Stomach (tissue), 19 donors: ENCODE data around the gene LCN6. TPM values are rescaled to one million over a fixed set of nuclear protein-coding genes. Genes with fewer than 3 reads are reported as not detected.
A peak's percentile ranks its signal among the peaks of the same experiment; 100 is the strongest.
"Not testable (repeated sequence)": the region's sequence is repeated elsewhere in the genome, so short reads cannot be mapped to it uniquely, and the experiment has no call there.

Experiments
- DNase-seq, 2 donors: peaks; one replicate each; pipeline versions ENCODE4 v3.0.0 to v3.0.0-alpha.2; 2013 to 2019
- H3K27ac ChIP-seq, 5 donors: fragments of 200-600 bp in 4 of 5; sonication (generic) in 4 of 5; one replicate each; pipeline ENCODE4 v1.5.1; 2013 to 2019; ENCODE audit warnings: mild to moderate bottlenecking in 1 of 5, moderate library complexity in 1 of 5
- H3K27me3 ChIP-seq, 3 donors: fragments of 200-600 bp; sonication (generic); one replicate each; pipeline ENCODE4 v1.5.1; 2017 to 2019; ENCODE audit warnings: mixed run types in 1 of 3
- H3K36me3 ChIP-seq, 4 donors: fragments of 200-600 bp; sonication (generic); 1 replicate in 3 of 4; 2 replicates in 1 of 4; pipeline ENCODE4 v1.5.1; 2016 to 2019
- H3K4me1 ChIP-seq, 4 donors: fragments of 200-600 bp; sonication (generic); one replicate each; pipeline ENCODE4 v1.5.1; 2016 to 2019
- H3K4me3 ChIP-seq, 4 donors: fragments of 200-600 bp; sonication (generic) in 3 of 4; one replicate each; pipeline ENCODE4 v1.5.1; 2016 to 2019; ENCODE audit warnings: mild to moderate bottlenecking in 1 of 4
- H3K9me3 ChIP-seq, 4 donors: fragments of 200-600 bp; sonication (generic); one replicate each; pipeline ENCODE4 v1.5.1; 2016 to 2019
- EP300 ChIP-seq: sonication (generic); formaldehyde crosslinking; IDR thresholded peaks from one replicate; pipeline ENCODE4 v1.6.1; 2017; ENCODE audit warnings: antibody characterized with exemption
- POLR2A ChIP-seq, 4 donors: fragments of 450-650 bp; IDR thresholded peaks; one replicate each; pipeline ENCODE4 v1.6.1; 2016; ENCODE audit warnings: antibody characterized with exemption in 4 of 4, control low read depth in 2 of 4, mild to moderate bottlenecking in 1 of 4, moderate library complexity in 1 of 4
- POLR2AphosphoS5 ChIP-seq, 3 donors: sonication (generic); formaldehyde crosslinking; IDR thresholded peaks; one replicate each; pipeline ENCODE4 v1.6.1; 2016; ENCODE audit warnings: antibody characterized with exemption in 3 of 3
- WGBS, 5 donors: extraction: QIAGEN DNeasy Blood & Tissue Kit in 3 of 5; methylation state at CpG; one replicate each; pipeline versions ENCODE4 v1.1.5 to v1.1.7; 2013 to 2018; 5-methylcytosine and 5-hydroxymethylcytosine counted together
- intact Hi-C: fragments of 100-400 bp; cut with DNase I; formaldehyde crosslinking; loops from one replicate; pipeline ENCODE4 v1.15.1; 2023; ENCODE audit warnings: low total_unique reads
- long read RNA-seq, 10 donors: transcript quantifications; one replicate each; lab custom pipeline, GENCODE V29; 2026
- polyA plus RNA-seq, 3 donors: library from polyadenylated mRNA; stranded (reverse); fragments of 200-250 nt; gene quantifications; one replicate each; pipeline ENCODE4 v1.2.3, GENCODE V29; 2013
- total RNA-seq, 5 donors: library from RNA; depleted of rRNA; stranded (reverse); fragments of >200 nt; gene quantifications; one replicate each; pipeline versions ENCODE4 v1.1.0 to v1.2.3, GENCODE V29; 2014 to 2016
- TF ChIP-seq, protein P1 (sequence below), 7 experiments: fragments of 450-650 bp in 4 of 7; fragments of 200-600 bp in 3 of 7; sonication (generic) in 3 of 7; IDR thresholded peaks; one replicate each; pipeline ENCODE4 v1.5.1; 2016 to 2019; ENCODE audit warnings: antibody characterized with exemption in 7 of 7, control low read depth in 2 of 7, mild to moderate bottlenecking in 1 of 7
- donor health status: healthy with polysubstance abuse.
- donor health status: Bipolar disorder and iron deficiency.
- donor health status: healthy.

The LCN6 gene
- total RNA-seq (10 to 100 TPM in 2 of 5 donors, 1 to 10 TPM in 1, not detected in 2; 7.0 to 31.2 (median 12.5) TPM), polyA plus RNA-seq (10 to 100 TPM; 18.8 to 23.2 (median 19.5) TPM)
- long read RNA-seq, donor 1, result 0 reads
- long read RNA-seq, donor 2, result 0 reads
- long read RNA-seq, donor 3, result 0 reads
- long read RNA-seq, donor 4, result 0 reads
- long read RNA-seq, donor 5, result 0 reads
- long read RNA-seq, donor 6, result 0 reads
- long read RNA-seq, donor 7, result 0 reads
- long read RNA-seq, donor 8, result 0 reads
- long read RNA-seq, donor 9, result 0 reads
- long read RNA-seq, donor 10, result 0 reads

DNA sequence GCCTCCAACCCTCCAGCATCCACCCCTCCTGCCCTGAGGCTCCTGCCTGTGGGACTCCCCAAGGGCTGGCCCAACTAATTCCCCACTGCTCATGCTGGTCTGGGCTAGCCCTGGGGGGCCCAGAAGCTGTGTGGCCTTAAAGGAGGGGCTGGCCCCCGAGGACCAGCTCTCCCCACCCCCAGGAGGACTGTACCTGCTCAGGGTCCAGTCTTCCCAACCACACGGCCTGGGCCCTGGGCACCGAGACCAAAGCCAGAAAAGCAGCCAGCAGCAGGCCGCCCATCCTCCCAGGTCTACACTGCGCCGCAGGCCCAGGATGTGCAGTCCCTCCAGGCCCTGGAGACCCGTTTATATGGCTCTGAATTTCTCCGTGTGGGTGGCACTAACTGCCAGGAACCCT, at the start of gene LCN6:
Gene LCN6 (minus strand): TSS at position 325 of the 400 bp plus-strand sequence. CDS start 42 bp downstream, at position 283.
- no peaks in the 10 kb centered on the region for H3K36me3 ChIP-seq
- WGBS, 5 donors, result 45 to 77% (median 74%) methylated on average over 7 to 8 of the region's 8 CpGs
- peaks cover 0 to 15% (median 3%) of the 10 kb centered on the region in 4 donors for H3K4me1 ChIP-seq
- peak within 1 kb of the TSS in 3 of 5 donors; percentile 8 to 46 (median 23) for H3K27ac ChIP-seq
- peaks cover 0 to 26% (median 7%) of the 10 kb centered on the region in 3 donors for H3K27me3 ChIP-seq
- H3K4me3 ChIP-seq, result no peak within 1 kb of the TSS
- intact Hi-C loops, result no loop called here
- DNase-seq, result no peak
- TF ChIP-seq POLR2AphosphoS5 (IDR thresholded peaks at IDR 0.05), result no peak
- no peak for TF ChIP-seq POLR2A (IDR thresholded peaks at IDR 0.05)
- TF ChIP-seq, protein P1, sequence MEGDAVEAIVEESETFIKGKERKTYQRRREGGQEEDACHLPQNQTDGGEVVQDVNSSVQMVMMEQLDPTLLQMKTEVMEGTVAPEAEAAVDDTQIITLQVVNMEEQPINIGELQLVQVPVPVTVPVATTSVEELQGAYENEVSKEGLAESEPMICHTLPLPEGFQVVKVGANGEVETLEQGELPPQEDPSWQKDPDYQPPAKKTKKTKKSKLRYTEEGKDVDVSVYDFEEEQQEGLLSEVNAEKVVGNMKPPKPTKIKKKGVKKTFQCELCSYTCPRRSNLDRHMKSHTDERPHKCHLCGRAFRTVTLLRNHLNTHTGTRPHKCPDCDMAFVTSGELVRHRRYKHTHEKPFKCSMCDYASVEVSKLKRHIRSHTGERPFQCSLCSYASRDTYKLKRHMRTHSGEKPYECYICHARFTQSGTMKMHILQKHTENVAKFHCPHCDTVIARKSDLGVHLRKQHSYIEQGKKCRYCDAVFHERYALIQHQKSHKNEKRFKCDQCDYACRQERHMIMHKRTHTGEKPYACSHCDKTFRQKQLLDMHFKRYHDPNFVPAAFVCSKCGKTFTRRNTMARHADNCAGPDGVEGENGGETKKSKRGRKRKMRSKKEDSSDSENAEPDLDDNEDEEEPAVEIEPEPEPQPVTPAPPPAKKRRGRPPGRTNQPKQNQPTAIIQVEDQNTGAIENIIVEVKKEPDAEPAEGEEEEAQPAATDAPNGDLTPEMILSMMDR (IDR thresholded peaks at IDR 0.05), result no peak
- TF ChIP-seq EP300, result no peak
- peaks cover 0 to 13% (median 9%) of the 10 kb centered on the region in 4 donors for H3K9me3 ChIP-seq

GRCh38 chr9:136796775-136797347, 48.5 kb upstream of the LCN6 start:
- 4 to 13% (median 8%) methylated on average over 10 of the region's 10 CpGs for WGBS, 5 donors
- H3K4me1 ChIP-seq, result peaks cover 47 to 82% (median 66%) of the 10 kb centered on the region in 4 donors
- H3K4me3 ChIP-seq, H3K9me3 ChIP-seq, intact Hi-C loops: not testable (repeated sequence)
- H3K27me3 ChIP-seq, result peaks cover 6 to 61% (median 32%) of the 10 kb centered on the region in 3 donors
- peak overlapping the region in 2 of 5 donors; percentile 5 to 46 for H3K27ac ChIP-seq
- peak in 1 of 2 donors; percentile 85 for DNase-seq
- peaks cover 0 to 22% (median 10%) of the 10 kb centered on the region in 4 donors for H3K36me3 ChIP-seq

DNA sequence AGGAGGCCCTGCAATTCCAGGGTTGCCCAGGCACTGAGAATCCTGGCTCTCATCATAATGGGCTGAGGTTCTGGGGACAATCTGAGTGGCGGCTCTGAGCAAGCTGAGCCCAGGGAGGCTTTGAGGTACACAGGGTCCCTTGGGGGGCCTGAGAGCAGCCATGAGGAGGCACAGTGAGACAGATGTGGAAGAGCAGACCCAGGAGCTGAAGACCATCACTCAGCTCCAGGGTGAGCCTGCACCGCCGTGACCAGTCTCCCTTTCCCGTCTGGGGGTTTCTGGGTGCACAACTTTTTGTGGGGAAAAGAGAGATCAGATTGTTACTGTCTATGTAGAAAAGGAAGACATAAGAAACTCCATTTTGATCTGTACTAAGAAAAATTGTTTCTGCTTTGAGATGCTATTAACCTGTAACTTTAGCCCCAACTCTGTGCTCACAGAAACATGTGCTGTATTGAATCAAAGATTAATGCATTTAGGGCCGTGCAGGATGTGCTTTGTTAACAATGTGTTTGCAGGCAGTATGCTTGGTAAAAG, 48.0 kb upstream of the LCN6 start, which contains the start of gene CCDC183:
Gene CCDC183 (plus strand): TSS at position 101 of the 537 bp plus-strand sequence. CDS start 60 bp downstream, at position 161.
- no peak for TF ChIP-seq EP300
- no peak for TF ChIP-seq POLR2AphosphoS5 (IDR thresholded peaks at IDR 0.05)
- TF ChIP-seq, protein P1 (IDR thresholded peaks at IDR 0.05), result no peak
- no peak for TF ChIP-seq POLR2A (IDR thresholded peaks at IDR 0.05)
- Histone ChIP-seq H3K9me3 (no peaks in the 10 kb centered on the region), H3K4me3 (no peak within 1 kb of the TSS), H3K27ac (peak within 1 kb of the TSS in 2 of 5 donors; percentile 5 to 46), H3K27me3 (peaks cover 6 to 55% (median 31%) of the 10 kb centered on the region in 3 donors), H3K36me3 (peaks cover 0 to 22% (median 10%) of the 10 kb centered on the region in 4 donors), H3K4me1 (peaks cover 49 to 82% (median 69%) of the 10 kb centered on the region in 4 donors)
- 35 to 43% (median 39%) methylated on average over 5 of the region's 5 CpGs for WGBS, 5 donors
- DNase-seq, result no peak
- intact Hi-C loops, result no loop called here

DNA sequence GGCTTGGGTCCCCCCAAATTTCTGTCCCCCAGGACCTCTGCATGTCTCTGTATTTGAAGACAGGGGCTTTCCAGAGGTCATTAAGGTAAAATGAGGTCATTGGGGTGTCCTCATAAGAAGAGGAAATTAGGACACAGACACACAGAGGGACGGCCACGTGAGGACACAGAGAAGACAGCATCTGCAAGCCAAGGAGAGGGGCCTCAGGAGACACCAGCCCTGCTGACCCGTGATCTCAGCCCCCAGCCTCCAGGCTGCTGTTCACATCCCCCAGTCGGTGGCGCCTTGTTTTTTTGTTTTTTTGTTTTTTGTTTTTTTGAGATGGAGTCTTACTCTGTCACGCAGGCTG, 46.6 kb upstream of the LCN6 start:
- no peak overlapping the region for H3K4me3 ChIP-seq
- intact Hi-C loops, result no loop called here
- 74 to 82% (median 81%) methylated on average over 6 of the region's 6 CpGs for WGBS, 5 donors
- peaks cover 6 to 42% (median 18%) of the 10 kb centered on the region in 3 donors for H3K27me3 ChIP-seq
- no peak overlapping the region for H3K27ac ChIP-seq
- TF ChIP-seq EP300 (no peak), POLR2A (IDR thresholded peaks at IDR 0.05) (no peak), POLR2AphosphoS5 (IDR thresholded peaks at IDR 0.05) (no peak)
- TF ChIP-seq, protein P1 (IDR thresholded peaks at IDR 0.05), result no peak
- H3K9me3 ChIP-seq, result no peaks in the 10 kb centered on the region
- DNase-seq, result no peak
- peaks cover 0 to 22% (median 10%) of the 10 kb centered on the region in 4 donors for H3K36me3 ChIP-seq
- peaks cover 44 to 76% (median 63%) of the 10 kb centered on the region in 4 donors for H3K4me1 ChIP-seq
